Inferior parietal cortex (tissue), 1 donor: ENCODE data around the gene MYBPC3.
"Not testable (repeated sequence)": the region's sequence is repeated elsewhere in the genome, so short reads cannot be mapped to it uniquely, and the experiment has no call there.

Source experiments
- DNase-seq: peaks from one replicate; pipeline ENCODE4 v3.0.0-alpha.2; 2016; ENCODE audit errors: extremely low spot score

The MYBPC3 gene

DNA sequence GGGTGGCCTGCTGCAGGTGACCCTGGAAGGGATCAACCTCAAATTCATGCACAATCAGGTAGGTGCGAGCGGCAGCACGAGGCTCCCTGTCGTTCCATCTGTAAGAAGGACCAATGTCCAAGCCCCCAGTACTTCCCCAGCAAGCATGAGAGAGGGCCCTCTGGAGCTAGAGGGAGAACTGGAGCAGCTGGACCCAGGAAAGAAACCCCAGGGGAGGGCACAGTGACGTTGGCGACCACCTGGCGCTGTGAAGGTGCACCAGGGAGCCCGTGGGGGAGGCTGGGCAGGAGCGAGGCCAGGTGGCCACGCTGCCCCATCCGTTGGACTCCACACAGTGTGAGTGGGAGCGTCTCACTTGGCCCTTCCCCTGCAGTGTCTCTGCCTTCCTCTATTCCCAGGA, 28.0 kb downstream of the MYBPC3 start:
- no peak for DNase-seq

DNA sequence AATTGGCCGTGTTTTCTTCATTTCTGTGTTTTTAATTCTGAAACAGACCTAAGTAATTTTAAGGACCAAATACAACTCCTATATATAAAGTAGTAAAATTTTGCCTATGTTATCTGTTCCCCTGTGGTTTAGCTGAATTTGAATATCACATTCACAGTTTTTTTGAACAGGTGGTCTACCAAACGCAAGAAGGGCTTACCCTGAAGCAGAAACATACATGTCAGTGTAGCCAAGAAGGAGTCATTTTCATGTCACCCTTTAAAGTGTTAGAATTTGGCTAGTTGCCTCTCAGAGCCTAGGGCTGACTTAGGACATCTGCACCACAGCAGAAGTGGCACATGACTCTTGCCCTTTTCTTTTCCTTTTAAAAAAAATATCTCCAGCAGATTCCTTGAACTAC, 34.3 kb downstream of the MYBPC3 start:
- no peak for DNase-seq

DNA sequence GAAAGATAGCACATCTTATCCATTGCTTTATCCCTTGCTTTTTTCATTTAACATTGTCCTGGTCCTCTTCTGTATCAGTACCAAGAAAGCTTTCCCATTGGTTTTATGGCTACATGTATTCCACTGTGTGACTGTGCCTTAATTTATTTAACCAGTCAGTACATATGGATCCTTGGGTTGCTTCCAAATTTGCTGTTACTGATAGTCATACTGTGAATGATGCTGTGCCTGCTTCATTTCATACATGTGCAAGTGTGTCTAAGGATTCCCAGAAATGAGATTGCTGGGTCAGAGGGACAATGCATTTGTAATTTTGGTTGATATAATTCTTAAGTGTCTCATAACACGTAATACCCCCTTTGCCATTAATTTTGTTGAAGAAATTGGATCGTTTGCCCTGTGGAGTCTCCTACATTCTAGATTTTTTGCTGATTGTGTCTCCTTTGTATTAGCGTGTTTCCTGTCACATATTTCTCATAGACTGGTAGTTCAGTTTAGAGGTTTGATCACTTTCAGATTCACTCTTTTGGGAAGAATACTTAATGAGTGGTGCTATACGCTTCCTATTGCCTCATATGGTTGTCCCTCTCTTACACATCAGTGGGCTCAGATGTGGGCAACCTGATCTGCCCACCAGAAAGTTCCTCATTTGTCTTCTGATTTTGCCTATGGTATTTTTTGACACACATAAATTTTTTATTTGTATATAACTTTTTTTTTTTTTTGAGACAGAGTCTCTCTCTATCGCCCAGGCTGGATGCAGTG, 35.3 kb downstream of the MYBPC3 start:
- DNase-seq, result no peak

DNA sequence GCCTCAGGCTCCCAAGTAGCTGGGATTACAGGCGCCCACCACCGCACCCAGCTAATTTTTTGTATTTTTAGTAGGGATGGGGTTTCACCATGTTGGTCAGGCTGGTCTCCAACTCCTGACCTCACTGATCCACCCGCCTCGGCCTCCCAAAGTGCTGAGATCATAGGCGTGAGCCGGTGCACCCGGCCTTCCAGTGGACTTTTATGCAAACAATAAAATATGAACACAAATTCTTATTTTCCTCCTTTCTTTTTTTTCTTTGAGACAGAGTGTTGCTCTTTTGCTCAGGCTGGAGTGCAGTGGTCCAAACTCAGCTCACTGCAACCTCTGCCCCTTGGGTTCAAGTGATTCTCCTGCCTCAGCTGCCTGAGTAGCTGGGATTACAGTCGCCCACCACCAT, 36.0 kb downstream of the MYBPC3 start:
- DNase-seq, result not testable (repeated sequence)

DNA sequence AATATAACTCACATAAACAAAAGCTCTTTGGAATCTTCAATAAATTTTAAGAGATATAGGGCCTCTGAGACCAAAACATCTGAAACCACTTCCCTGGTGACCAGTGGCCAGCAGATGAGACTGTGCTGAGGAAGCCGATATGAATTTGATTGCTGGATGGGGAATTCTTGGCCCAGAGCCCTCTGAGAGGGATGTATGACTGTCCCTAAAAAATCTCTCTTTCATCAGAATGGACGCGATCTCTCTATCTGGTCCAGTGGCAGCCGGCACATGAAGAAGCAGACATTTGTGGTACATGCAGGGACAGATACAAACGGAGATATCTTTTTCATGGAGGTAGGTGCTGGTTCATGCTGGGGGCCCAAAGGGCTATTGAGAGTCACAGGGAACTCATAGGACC, 37.5 kb downstream of the MYBPC3 start:
- no peak for DNase-seq

DNA sequence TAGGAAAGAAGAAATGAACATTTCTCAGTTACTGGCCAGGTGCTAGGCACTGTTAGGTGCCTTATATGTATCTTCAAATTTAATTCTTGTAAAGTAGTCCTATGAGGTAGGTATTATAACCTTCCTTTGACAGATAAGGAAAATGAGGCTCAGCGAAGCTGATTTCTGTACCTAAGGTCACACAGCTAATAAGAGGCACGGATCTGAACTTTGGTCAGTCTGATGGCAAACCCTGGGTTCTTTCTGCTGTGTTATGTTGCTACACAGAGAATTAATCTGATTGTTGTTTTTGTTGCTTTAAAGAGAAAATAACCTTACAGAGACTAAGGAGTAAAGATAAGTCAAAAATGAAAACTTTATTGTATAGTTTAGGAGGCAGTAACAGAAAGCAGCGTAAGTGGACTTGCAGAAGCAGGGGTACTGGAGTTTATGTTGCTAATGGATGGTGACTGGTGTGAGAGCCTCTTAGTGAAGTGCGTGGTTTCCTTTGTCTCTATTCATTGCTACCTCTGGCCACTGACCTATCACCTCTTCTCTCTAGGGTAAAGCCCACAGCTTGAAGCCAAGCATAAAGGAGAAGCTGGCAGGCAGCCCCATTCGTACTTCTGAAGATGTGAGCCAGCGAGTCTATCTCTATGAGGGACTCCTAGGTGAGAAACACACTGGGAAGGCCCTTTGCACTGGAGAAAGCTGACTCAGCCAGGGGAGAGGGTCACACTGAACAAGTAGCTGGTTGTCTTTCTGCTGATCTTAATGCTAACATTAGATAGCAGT, 44.3 kb downstream of the MYBPC3 start:
- no peak for DNase-seq

DNA sequence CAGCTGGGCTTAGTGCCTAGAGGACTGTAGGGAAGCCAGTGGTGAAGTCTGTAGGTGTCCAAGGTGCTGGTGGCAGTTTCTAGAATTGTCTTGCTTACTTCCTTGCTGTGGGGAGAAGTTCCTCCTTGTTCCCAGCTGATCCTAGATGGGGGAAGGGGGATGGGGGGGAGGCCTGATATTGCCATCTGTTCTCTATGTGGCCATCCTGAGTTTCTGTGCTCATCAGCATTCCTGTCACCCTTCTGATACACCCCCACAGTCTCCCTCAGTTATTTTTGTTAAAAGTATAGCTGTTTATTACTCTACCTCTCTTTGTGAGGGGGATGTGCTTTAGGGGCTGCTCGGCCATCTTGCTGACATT, 46.0 kb downstream of the MYBPC3 start:
- DNase-seq, result peak; percentile 35

DNA sequence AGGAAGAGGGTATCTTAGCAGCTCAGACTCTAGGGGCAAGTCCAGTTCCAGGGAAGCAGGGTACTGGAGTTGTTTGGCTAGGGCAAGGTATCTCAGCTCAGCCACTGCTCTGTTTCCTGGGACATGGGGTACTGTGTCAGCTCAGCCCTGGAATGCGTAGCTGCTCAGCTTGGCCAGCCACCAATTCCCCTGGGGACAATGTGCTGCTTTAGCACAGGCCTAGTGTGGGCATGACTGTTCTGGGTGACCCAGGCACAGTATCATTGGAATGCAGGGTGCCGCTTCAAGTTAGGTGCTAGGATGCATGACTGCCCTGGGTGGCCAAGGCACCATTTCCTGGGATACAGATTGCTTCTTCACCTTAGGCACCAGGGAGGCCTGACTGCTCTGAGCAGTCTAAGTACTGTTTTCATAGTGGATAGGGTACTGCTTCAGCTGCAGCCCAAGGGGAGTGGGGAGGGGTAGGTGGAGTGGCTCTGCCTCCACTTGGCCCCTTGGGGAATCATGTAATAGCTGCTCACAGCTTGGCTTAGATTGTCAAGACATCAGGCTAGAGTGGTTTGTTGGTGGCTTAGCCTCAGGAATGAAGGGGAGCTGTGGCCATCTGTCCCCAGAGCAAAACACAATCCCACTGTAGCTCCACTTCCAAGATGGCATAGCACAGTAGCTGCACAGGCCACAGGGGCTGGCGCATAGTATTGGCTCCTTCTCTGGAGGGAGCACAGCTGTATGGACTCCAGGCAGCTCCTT, 46.6 kb downstream of the MYBPC3 start:
- DNase-seq, result peak; percentile 64

DNA sequence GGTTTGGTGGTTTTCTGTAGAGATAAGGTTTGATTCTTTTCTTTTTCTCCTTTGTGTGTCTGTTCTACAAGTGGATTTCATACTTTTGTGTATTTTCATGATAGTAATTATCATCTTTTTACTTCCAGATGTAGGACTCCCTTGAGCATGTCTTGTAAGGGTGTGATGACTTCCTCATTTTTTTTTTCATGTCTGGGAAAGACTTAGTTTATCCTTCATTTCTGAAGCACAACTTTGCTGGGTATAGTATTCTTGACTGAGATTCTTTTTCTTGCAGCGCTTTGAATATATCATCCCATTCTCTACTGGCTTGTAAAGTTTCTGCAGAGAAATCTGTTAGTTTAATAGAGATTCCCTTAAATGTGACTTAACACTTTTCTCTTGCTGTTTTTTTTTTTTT, 49.6 kb downstream of the MYBPC3 start:
- no peak for DNase-seq

DNA sequence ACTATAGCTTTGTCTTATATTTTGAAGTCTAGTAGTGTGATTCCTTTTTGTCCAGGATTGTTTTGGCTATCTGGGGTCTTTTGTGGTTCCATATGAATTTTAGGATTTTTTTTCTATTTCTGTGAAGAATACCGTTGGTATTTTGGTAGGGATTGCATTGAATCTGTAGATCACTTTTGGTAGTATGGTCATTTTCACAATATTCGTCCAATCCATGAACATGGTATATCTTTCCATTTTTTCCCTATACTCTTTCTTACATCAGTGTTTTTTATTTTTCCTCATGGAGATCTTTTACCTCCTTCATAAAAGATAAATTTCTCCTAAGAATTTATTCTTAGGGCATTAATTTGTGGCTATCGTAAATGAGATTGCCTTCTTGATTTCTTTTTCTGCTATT, 53.4 kb downstream of the MYBPC3 start:
- DNase-seq, result no peak

DNA sequence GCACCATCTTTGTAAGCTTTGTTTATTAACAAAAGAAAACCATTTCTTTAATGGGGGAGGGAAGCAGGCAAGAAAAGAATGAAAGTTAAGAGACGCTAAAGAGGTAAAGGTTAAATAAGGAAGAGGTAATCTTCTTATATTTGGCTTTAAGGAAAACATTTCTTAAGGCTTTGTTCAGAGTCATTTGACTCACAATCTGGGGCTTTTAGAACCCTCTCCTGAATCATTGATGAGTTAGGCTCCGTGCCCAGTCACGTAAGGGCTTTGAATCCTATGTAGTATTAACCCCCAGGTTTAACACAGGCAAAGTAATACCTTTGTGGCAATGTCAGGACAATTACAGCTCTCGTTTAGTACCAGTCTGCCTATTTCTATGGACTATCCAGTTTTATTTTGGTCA, 56.5 kb downstream of the MYBPC3 start:
- no peak for DNase-seq

DNA sequence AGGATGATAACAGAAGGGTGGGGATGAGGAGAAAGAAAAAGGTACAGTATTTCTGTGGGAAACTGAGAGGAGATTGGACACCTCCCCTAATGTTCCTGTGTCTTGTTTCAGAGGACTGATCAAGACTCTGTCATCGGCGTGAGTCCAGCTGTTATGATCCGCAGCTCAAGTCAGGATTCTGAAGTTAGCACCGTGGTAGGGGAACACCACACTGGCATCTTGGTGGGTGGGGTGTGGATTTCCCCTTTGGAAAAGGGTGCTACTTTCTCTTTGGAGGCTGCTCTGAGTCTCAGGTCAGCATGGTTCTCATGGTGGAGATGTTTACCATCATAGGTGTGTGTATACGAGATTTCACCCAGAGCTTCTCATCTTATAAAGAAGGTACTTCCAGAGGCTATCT, 57.1 kb downstream of the MYBPC3 start:
- no peak for DNase-seq

DNA sequence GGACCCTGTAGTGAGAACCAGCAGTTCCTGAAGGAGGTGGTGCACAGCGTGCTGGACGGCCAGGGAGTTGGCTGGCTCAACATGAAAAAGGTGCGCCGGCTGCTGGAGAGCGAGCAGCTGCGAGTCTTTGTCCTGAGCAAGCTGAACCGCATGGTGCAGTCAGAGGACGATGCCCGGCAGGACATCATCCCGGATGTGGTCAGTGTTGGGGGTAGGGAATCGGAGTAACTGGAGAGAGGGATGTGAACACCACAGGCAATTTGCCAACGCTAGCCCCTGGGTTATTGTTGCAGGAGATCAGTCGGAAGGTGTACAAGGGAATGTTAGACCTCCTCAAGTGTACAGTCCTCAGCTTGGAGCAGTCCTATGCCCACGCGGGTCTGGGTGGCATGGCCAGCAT, 62.6 kb downstream of the MYBPC3 start:
- no peak for DNase-seq

DNA sequence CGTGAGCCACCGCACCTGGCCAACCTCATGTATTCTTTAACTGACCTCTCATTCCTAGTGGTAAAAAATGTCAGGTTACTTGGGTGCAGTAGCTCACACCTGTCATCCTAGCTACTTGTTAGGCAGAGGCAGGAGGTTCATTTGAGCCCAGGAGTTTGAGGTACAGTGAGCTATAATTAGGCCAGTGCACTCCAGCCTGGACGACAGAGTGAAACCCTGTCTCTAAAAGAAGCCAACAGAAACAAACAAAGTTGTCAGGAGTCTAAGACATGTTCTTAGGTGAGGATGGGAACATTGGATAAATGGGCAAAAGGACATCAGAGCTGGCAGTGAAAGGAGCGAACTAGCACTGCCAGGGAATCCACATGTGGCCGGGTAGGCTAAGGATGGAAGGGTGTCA, 64.4 kb downstream of the MYBPC3 start:
- no peak for DNase-seq

DNA sequence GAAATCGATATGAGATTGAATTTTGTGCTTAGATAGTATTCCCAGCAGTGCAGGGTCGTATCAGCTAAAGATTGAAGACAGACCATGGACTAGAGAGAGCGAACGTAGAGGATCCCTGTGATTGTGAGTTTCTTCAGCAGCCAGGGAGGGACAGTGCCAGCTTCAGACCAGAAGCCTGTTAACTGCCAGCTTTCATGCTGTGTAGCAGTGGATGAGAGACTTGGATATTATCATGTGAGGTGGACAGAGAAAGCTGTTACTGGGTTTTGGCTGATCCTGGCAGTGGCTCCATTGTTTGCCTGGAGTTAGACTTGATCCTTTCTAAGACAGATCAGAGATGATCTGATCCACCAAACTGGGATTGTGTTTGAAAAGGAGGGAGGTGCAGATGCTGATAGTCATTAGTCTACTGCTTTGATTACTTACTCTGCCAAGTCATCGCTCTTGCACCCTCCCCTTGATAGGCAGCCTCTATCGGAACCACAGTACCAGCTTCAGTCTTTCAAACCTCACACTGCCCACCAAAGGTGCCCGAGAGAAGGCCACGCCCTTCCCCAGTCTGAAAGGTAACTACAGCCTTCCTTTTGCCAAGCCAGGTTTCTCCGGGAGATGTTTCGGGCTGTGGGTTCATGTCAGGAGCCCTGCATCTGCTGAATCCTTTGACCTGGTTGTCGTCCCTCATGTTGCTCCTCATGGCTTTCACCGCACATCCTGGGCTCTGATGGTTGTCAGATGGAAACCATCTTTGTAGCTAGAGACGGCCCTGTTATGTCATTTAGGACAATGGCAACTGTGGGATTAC, 66.3 kb downstream of the MYBPC3 start:
- no peak for DNase-seq

DNA sequence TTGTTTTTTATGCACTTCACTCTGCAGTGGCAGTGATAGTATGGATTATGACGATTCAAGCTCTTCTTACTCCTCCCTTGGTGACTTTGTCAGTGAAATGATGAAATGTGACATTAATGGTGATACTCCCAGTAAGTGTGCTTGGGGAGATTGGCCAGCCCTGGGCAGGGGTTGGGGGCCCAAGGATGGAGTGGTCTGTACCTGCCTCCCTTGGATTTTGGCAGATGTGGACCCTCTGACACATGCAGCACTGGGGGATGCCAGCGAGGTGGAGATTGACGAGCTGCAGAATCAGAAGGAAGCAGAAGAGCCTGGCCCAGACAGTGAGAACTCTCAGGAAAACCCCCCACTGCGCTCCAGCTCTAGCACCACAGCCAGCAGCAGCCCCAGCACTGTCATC, 68.4 kb downstream of the MYBPC3 start:
- no peak for DNase-seq

DNA sequence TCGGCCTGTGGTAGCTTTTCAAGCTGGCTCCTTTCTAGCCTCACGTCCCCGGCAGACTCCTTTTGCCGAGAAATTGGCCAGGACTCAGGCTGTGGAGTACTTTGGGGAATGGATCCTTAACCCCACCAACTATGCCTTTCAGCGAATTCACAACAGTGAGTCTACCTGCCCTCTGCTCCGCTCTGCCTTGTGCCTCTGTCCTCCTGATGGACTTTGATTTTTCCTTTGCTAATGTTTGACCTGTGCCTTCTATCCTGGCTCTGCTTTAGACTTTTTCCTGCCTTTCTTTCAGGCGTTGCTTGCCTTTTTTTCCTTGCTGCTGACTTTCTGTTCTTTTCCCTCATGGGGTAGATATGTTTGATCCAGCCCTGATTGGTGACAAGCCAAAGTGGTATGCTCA, 70.0 kb downstream of the MYBPC3 start:
- no peak for DNase-seq
